K562 (cell line): Measurements from ENCODE around the gene TUBB4B. TPM values are rescaled to one million over a fixed set of nuclear protein-coding genes. Genes with fewer than 3 reads are reported as not detected.
A peak's percentile ranks its signal among the peaks of the same experiment; 100 is the strongest.

Source experiments
- CBX2 ChIP-seq: fragments of 200-600 bp; sonication (generic); IDR thresholded peaks from one replicate; pipeline ENCODE4 v1.6.1; 2012; ENCODE audit warnings: mild to moderate bottlenecking, low read length, inconsistent platforms; ENCODE audit not compliant: insufficient read depth, poor library complexity, severe bottlenecking
- CEBPG ChIP-seq, 3 experiments: fragments of 200-800 bp in 1 of 3; sonication (Bioruptor generic) in 1 of 3; sonication (generic) in 1 of 3; formaldehyde crosslinking in 1 of 3; IDR thresholded peaks in 2 of 3; conservative IDR thresholded peaks in 1 of 3; 2 replicates each; pipeline versions ENCODE4 v1.6.1 to v1.8.0; 2016 to 2022; ENCODE audit warnings: missing compliant biosample characterization in 2 of 3, missing genetic modification characterization in 2 of 3, mild to moderate bottlenecking in 1 of 3, missing genetic modification reagents in 1 of 3
- CHCHD3 ChIP-seq: fragments of 250-450 bp; sonication (Bioruptor Pico); IDR thresholded peaks from 2 replicates; pipeline ENCODE4 v2.1.2; 2022; ENCODE audit warnings: mild to moderate bottlenecking
- CUX1 ChIP-seq: fragments of 200-800 bp; sonication (Bioruptor generic); IDR thresholded peaks from 2 replicates; pipeline ENCODE4 v1.6.1; 2016; ENCODE audit warnings: missing genetic modification characterization, missing compliant biosample characterization
- CXXC5 ChIP-seq: fragments of 250-450 bp; sonication (Bioruptor Pico); IDR thresholded peaks from 2 replicates; pipeline ENCODE4 v1.8.0; 2022; ENCODE audit warnings: inconsistent platforms, mild to moderate bottlenecking, moderate library complexity
- DPF2 ChIP-seq: fragments of 450-650 bp; IDR thresholded peaks from 2 replicates; pipeline ENCODE4 v1.6.1; 2016
- ELF4 ChIP-seq: fragments of 450-650 bp; formaldehyde crosslinking; IDR thresholded peaks from 2 replicates; pipeline ENCODE4 v1.4.0; 2022; ENCODE audit warnings: missing genetic modification characterization
- GATA2 ChIP-seq: sonication (generic); formaldehyde crosslinking; IDR thresholded peaks from 2 replicates; pipeline ENCODE4 v1.4.0; 2020; ENCODE audit warnings: mild to moderate bottlenecking, missing genetic modification reagents
- HMG20A ChIP-seq: fragments of 450-650 bp; formaldehyde crosslinking; conservative IDR thresholded peaks from 2 replicates; pipeline ENCODE4 v1.4.0; 2020; ENCODE audit warnings: mild to moderate bottlenecking, mixed read lengths
- ILF3 ChIP-seq: fragments of 450-650 bp; IDR thresholded peaks from 2 replicates; pipeline ENCODE4 v1.6.1; 2018; ENCODE audit warnings: antibody characterized with exemption, mild to moderate bottlenecking, moderate library complexity, borderline replicate concordance
- L3MBTL2 ChIP-seq: fragments of 450-650 bp; IDR thresholded peaks from 2 replicates; pipeline ENCODE4 v1.6.1; 2016; ENCODE audit warnings: mild to moderate bottlenecking, moderate library complexity
- MAZ ChIP-seq, 2 experiments: fragments of 450-650 bp in 1 of 2; sonication (generic) in 1 of 2; formaldehyde crosslinking; IDR thresholded peaks in 1 of 2; conservative IDR thresholded peaks in 1 of 2; 2 replicates each; pipeline versions ENCODE4 v1.4.0 to v1.5.0; 2020; ENCODE audit warnings: mild to moderate bottlenecking in 1 of 2, missing genetic modification reagents in 1 of 2
- MYNN ChIP-seq, 2 experiments: sonication (generic); formaldehyde crosslinking in 1 of 2; IDR thresholded peaks; 2 replicates each; pipeline versions ENCODE4 v1.5.0 to v1.6.1; 2016 to 2020; ENCODE audit warnings: antibody characterized with exemption in 1 of 2, missing genetic modification reagents in 1 of 2
- NFIC ChIP-seq: fragments of 450-650 bp; IDR thresholded peaks from 2 replicates; pipeline ENCODE4 v1.6.1; 2017; ENCODE audit warnings: mild to moderate bottlenecking, inconsistent platforms
- PHTF2 ChIP-seq: fragments of 250-450 bp; sonication (Bioruptor Pico); IDR thresholded peaks from 2 replicates; pipeline ENCODE4 v1.5.0; 2021; ENCODE audit warnings: mild to moderate bottlenecking
- RBM22 ChIP-seq: fragments of 200-400 bp; formaldehyde crosslinking; IDR thresholded peaks from 2 replicates; pipeline ENCODE4 v1.6.1; 2018; ENCODE audit warnings: low read length, low read depth; ENCODE audit not compliant: poor library complexity, severe bottlenecking
- SMARCE1 ChIP-seq: fragments of 450-650 bp; IDR thresholded peaks from 2 replicates; pipeline ENCODE4 v1.7.1; 2016; ENCODE audit warnings: mild to moderate bottlenecking
- TARDBP ChIP-seq: fragments of 450-650 bp; IDR thresholded peaks from 2 replicates; pipeline ENCODE4 v1.6.1; 2016
- ZFP36 ChIP-seq: fragments of 150-350 bp; IDR thresholded peaks from 2 replicates; pipeline ENCODE4 v1.6.1; 2018; ENCODE audit warnings: low read length, low read depth; ENCODE audit not compliant: partially characterized antibody
- ZNF124 ChIP-seq: sonication (generic); formaldehyde crosslinking; IDR thresholded peaks from 2 replicates; pipeline ENCODE4 v1.8.1; 2022; ENCODE audit warnings: missing genetic modification reagents
- ZNF140 ChIP-seq: fragments of 250-450 bp; sonication (Bioruptor Pico); IDR thresholded peaks from 2 replicates; pipeline ENCODE4 v1.8.0; 2021; ENCODE audit warnings: moderate library complexity, mild to moderate bottlenecking, inconsistent platforms
- ZNF384 ChIP-seq: IDR thresholded peaks from 2 replicates; pipeline ENCODE4 v1.6.1; 2012; ENCODE audit warnings: low read depth, low read length, improper control_type of control experiment
- ZNF511 ChIP-seq: sonication (generic); formaldehyde crosslinking; IDR thresholded peaks from 2 replicates; pipeline ENCODE4 v1.8.0; 2022; ENCODE audit warnings: mild to moderate bottlenecking, missing genetic modification reagents
- ZSCAN32 ChIP-seq: fragments of 450-650 bp; formaldehyde crosslinking; IDR thresholded peaks from 2 replicates; pipeline ENCODE4 v1.4.0; 2020; ENCODE audit warnings: mild to moderate bottlenecking, moderate library complexity
- polyA plus RNA-seq, 8 experiments: library from polyadenylated mRNA; depleted of rRNA in 4 of 8; stranded (reverse) in 5 of 8; unstranded in 3 of 8; fragments of >200 nt; fragmentation: Nextera tagmentation in 2 of 8; fragmentation: Illumina TruSeq in 1 of 8; extraction: Ambion mirVana in 2 of 8; extraction: Trizol in 1 of 8; gene quantifications; 2 replicates each; pipeline versions ENCODE4 v1.2.1 to v1.2.3, GENCODE V29; 2011 to 2014; ENCODE audit warnings: inconsistent platforms in 1 of 8, missing spikeins in 1 of 8
- total RNA-seq, 7 experiments: library from RNA; depleted of rRNA in 6 of 7; stranded (reverse); fragments of >200 nt in 6 of 7; fragmentation: Illumina TruSeq in 2 of 7; extraction: Trizol in 2 of 7; gene quantifications; 2 replicates each; pipeline versions ENCODE4 v1.2.1 to v1.2.3, GENCODE V29; 2011 to 2021; ENCODE audit warnings: low replicate concordance in 1 of 7

The TUBB4B gene
- total and polyA plus RNA-seq, 9 of the 15 experiments (the other 6 are each of a cell fraction or from before 2014, with no cell fraction given), result 24.1 to 443 (median 268) TPM

GRCh38 chr9:137277329-137278041, 36.4 kb downstream of the TUBB4B start, which contains the start of gene TOR4A (continued):
- TF ChIP-seq ZNF511 (CRISPR knock-in tag) (no peak), CHCHD3 (CRISPR knock-in tag) (no peak), ZSCAN32 (CRISPR knock-in tag) (no peak), NFIC (no peak), TARDBP (peak; percentile 79), ZNF384 (no peak), MYNN (IDR thresholded peaks at IDR 0.05) (peak; percentile 72; the same call in 1 of the 2 replicates), MYNN (CRISPR knock-in tag; IDR thresholded peaks at IDR 0.05) (no peak), HMG20A (CRISPR knock-in tag) (no peak), ZFP36 (no peak), CUX1 (no peak), CEBPG (CRISPR knock-in tag; IDR thresholded peaks at IDR 0.05) (no peak), CEBPG (tag; conservative IDR thresholded peaks at IDR 0.05 in 1 of 2, IDR thresholded peaks at IDR 0.05 in 1 of 2) (no peak), RBM22 (peak; percentile 58), DPF2 (no peak; the same call in 1 of the 2 replicates), L3MBTL2 (no peak; the same call in 1 of the 2 replicates), ILF3 (no peak), PHTF2 (CRISPR knock-in tag) (no peak), MAZ (CRISPR knock-in tag; conservative IDR thresholded peaks at IDR 0.05 in 1 of 2, IDR thresholded peaks at IDR 0.05 in 1 of 2) (peak; percentile 83 to 96), ELF4 (CRISPR knock-in tag) (no peak), ZNF140 (no peak), GATA2 (CRISPR knock-in tag) (no peak), ZNF124 (CRISPR knock-in tag) (no peak), SMARCE1 (peak; percentile 62; the same call in 1 of the 2 replicates), CXXC5 (peak; percentile 61), CBX2 (no peak)
